Fibroblast of villous mesenchyme (primary cell): ENCODE data around the gene NT5C1A. TPM values are rescaled to one million over a fixed set of nuclear protein-coding genes. Genes with fewer than 3 reads are reported as not detected.

Source experiments
- DNase-seq: peaks from one replicate; pipeline ENCODE4 v3.0.0-alpha.2; 2010; ENCODE audit warnings: low read depth
- H3K4me3 ChIP-seq: 2 replicates; pipeline ENCODE4 v1.5.1; 2011; ENCODE audit warnings: low read depth, mild to moderate bottlenecking, low read length
- total RNA-seq: library from RNA; depleted of rRNA; stranded (reverse); fragments of >200 nt; gene quantifications from 2 replicates; pipeline ENCODE4 v1.2.3, GENCODE V29; 2012
- TF ChIP-seq, protein P1 (sequence below): IDR thresholded peaks from 2 replicates; pipeline ENCODE4 v1.5.1; 2012; ENCODE audit warnings: low read depth, mild to moderate bottlenecking, low read length; ENCODE audit not compliant: insufficient read depth

NT5C1A gene
- total RNA-seq, 1 donor = not detected

GRCh38 chr1:39677645-39678044 is 5.7 kb upstream of the NT5C1A start:
- no peak for DNase-seq
- no peak overlapping the region for H3K4me3 ChIP-seq
- TF ChIP-seq, protein P1, sequence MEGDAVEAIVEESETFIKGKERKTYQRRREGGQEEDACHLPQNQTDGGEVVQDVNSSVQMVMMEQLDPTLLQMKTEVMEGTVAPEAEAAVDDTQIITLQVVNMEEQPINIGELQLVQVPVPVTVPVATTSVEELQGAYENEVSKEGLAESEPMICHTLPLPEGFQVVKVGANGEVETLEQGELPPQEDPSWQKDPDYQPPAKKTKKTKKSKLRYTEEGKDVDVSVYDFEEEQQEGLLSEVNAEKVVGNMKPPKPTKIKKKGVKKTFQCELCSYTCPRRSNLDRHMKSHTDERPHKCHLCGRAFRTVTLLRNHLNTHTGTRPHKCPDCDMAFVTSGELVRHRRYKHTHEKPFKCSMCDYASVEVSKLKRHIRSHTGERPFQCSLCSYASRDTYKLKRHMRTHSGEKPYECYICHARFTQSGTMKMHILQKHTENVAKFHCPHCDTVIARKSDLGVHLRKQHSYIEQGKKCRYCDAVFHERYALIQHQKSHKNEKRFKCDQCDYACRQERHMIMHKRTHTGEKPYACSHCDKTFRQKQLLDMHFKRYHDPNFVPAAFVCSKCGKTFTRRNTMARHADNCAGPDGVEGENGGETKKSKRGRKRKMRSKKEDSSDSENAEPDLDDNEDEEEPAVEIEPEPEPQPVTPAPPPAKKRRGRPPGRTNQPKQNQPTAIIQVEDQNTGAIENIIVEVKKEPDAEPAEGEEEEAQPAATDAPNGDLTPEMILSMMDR = no peak

GRCh38 chr1:39676948-39677548 is 5.1 kb upstream of the NT5C1A start:
- TF ChIP-seq, protein P1 = no peak
- H3K4me3 ChIP-seq = no peak overlapping the region
- DNase-seq = peak; percentile 32

DNA sequence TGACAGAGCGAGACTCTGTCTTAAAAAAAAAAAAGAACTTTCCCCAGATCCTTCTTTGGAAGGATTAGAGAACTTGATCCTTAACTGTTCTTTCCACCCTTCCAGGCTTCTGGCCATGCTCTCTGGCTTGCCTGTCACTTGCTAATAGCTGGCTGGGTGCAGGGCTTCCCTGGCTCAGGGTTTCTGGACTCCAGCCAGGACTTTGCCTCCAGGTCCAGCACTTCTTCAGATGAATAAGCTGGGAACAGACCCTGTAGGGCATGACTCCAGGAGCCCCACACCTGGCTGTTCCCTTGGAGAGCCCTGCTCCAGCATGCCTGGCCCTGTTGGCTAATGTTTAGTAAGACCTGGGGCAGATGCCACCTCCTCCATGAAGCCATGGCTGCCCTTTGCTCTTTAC is 3.3 kb upstream of the NT5C1A start:
- no peak for DNase-seq
- TF ChIP-seq, protein P1 = no peak
- H3K4me3 ChIP-seq = no peak overlapping the region

- H3K4me3 ChIP-seq = no peak overlapping the region
- TF ChIP-seq, protein P1 = no peak
- DNase-seq = peak; percentile 36
Observed at GRCh38 chr1:39673215-39673614, 1.3 kb upstream of the NT5C1A start.

DNA sequence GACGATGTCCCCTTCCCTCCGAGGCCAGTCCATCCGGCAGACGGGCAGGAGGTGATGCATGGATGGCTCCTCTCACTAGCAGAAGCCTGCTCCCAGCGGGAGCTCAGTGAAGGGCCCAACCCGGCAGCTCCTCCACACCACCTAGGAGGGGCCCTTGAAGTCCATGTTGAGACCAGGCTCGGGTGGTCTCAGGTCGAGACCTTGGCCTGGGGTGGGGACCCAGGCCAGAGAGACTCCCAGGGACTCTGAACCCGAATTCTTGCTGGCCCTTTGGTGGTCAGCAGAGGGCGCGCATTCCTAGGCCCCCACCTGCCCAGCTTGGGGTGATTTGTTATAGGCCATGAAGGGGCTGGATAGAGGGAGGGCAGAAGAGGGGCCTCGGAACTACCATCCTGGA is 642 bp upstream of the NT5C1A start:
- no peak overlapping the region for H3K4me3 ChIP-seq
- TF ChIP-seq, protein P1 = peak; percentile 41
- no peak for DNase-seq

DNA sequence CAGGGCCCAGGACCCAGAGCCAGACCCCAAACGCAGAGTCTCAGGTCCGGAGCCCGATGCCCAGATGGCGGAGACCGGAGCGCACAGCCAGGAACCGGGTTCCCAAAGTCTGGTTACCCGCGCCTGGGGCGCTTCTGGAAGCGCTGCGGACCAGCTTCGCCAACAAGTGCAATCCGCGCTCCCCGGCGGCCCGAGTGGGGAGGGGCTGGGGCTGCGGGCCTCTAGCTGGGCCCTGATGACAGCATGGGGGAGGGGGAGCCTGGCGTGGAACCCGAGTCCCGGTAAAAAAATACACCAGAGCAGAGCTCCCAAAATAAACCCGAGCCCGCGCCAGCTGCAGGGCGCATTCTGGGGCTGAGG is 494 bp downstream of the NT5C1A start:
- peak overlapping the region; percentile 48 for H3K4me3 ChIP-seq
- no peak for DNase-seq
- TF ChIP-seq, protein P1 = no peak

GRCh38 chr1:39670689-39671088 is 1.2 kb downstream of the NT5C1A start:
- no peak for DNase-seq
- TF ChIP-seq, protein P1 = no peak
- no peak overlapping the region for H3K4me3 ChIP-seq
